ENCODE results near the gene E2F2.
A peak's percentile ranks its signal among the peaks of the same experiment; 100 is the strongest.

E2F2 gene

DNA sequence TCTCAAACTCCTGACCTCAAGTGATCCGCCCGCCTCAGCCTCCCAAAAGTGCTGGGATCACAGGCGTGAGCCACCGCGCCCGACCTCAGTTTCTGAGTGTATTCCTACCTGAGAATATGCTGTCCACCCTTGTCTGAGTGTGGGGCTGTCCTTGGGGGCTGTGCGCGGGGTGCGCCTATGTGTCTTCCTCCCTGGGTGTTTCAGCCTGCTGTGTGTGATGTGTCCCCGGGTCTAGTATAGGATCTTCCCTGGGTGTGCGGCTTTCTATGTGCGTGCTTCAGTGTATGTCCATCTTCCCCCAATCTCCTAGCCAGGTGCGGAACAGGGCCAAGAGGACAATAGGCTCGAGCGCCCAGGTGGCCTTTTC lies 36.6 kb upstream of the E2F2 start:
- TF ChIP-seq, protein P1, sequence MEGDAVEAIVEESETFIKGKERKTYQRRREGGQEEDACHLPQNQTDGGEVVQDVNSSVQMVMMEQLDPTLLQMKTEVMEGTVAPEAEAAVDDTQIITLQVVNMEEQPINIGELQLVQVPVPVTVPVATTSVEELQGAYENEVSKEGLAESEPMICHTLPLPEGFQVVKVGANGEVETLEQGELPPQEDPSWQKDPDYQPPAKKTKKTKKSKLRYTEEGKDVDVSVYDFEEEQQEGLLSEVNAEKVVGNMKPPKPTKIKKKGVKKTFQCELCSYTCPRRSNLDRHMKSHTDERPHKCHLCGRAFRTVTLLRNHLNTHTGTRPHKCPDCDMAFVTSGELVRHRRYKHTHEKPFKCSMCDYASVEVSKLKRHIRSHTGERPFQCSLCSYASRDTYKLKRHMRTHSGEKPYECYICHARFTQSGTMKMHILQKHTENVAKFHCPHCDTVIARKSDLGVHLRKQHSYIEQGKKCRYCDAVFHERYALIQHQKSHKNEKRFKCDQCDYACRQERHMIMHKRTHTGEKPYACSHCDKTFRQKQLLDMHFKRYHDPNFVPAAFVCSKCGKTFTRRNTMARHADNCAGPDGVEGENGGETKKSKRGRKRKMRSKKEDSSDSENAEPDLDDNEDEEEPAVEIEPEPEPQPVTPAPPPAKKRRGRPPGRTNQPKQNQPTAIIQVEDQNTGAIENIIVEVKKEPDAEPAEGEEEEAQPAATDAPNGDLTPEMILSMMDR (IDR thresholded peaks at IDR 0.05; ENCODE audit: extremely low read depth, missing control alignments), result no peak

GRCh38 chr1:23566304-23566703 lies 35.3 kb upstream of the E2F2 start:
- no peak for DNase-seq (ENCODE audit: low spot score)
- TF ChIP-seq, protein P1 (IDR thresholded peaks at IDR 0.05; ENCODE audit: extremely low read depth, missing control alignments), result no peak

More for the DNA sequence above, 36.6 kb upstream of the E2F2 start:
- no peak for DNase-seq (ENCODE audit: low spot score)

- DNase-seq (ENCODE audit: low spot score), result no peak
- TF ChIP-seq, protein P1 (IDR thresholded peaks at IDR 0.05; ENCODE audit: extremely low read depth, missing control alignments), result no peak
Measured at GRCh38 chr1:23565776-23566175, 34.7 kb upstream of the E2F2 start.

- DNase-seq (ENCODE audit: low spot score), result no peak
- TF ChIP-seq, protein P1 (IDR thresholded peaks at IDR 0.05; ENCODE audit: extremely low read depth, missing control alignments), result no peak
Measured at GRCh38 chr1:23564529-23565122, 33.6 kb upstream of the E2F2 start.

DNA sequence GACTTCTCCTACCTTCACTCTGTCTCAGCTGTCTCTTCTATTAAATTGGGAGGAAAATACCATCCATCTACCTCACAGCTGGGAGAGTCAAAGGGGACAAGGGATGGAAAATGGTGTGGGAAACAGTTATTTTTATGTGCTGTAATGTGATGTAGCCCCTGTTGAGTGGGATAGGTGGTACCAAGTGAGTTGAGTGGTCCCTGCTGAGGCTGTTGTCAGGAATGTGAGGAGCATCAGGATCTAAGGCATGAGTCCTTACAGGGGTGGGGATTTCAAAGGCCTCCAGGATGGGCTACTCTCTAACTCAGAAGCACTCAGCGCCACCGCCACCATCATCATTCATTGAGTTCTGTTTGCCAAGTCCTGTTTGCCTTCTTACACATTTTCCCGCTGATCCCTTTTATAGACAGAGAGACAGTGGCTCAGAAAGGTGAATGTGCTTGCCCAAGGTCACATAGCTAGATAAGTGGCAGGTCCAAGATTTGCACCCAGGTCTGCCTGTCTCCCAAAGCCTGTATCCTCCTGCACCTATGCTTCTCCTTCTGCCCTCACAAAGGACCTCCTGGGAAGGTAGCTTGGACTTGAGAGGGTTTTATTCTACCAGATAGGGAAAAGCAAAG lies 32.8 kb upstream of the E2F2 start:
- no peak for DNase-seq (ENCODE audit: low spot score)
- TF ChIP-seq, protein P1 (IDR thresholded peaks at IDR 0.05; ENCODE audit: extremely low read depth, missing control alignments), result no peak

DNA sequence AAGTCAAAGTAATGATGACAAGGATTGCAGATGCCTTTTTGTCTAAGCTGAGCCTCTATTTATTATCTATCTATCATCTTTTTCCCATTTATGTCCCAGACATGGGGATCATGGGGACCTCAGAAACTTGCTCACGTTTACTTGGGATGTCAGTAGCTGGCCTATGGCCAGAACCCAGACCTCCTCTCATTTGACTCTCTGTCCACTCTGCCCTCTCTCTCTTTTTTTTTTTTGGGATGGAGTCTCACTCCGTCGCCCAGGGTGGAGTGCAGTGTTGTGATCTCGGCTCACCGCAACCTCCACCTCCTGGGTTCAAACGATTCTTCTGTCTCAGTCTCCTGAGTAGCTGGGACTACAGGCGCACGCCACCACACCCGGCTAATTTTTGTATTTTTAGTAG lies 32.0 kb upstream of the E2F2 start:
- TF ChIP-seq, protein P1 (IDR thresholded peaks at IDR 0.05; ENCODE audit: extremely low read depth, missing control alignments), result no peak
- DNase-seq (ENCODE audit: low spot score), result no peak

DNA sequence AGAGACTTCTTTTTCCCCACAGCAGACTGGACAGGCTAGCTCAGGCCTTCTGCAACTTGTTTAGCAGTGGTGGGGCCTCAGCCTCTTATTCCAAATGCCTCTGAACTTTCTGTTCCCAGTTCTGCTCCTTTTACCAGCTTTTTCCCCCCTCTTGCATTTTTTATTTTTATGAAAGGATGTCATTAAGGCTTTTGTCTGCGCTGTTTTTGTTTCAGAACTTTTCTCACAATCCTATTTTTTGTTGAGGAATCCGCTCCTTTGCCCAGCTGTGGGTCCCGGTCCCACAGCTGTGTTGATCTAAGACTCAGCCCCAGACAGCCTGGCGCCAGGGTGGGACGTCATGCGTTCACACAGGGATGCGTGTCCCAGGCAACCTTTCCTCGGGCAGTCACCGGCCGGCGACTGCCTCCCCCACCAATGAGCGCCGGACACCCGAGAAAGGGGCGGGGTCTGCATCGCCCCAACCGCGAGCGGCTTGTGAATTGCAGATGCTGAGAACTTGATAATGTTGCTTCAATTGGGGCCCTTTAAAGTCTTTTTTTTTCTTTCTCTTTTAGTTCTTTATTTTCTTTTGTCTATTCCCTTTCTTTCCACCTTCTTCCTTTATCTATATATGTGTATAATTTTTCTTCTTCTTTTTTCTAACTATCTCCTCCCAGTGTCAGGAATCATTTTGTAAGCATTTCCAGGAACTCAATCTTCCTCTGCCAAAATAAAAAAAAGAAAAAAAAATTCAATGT lies 31.3 kb upstream of the E2F2 start:
- DNase-seq (ENCODE audit: low spot score), result peak; percentile 78
- TF ChIP-seq, protein P1 (IDR thresholded peaks at IDR 0.05; ENCODE audit: extremely low read depth, missing control alignments), result no peak
